Esophagus muscularis mucosa (tissue), 3 donors: ENCODE measurements around the gene PSMG4.

Experiments used
- CTCF ChIP-seq, 3 experiments: fragments of 200-600 bp in 2 of 3; fragments of 450-650 bp in 1 of 3; sonication (generic) in 2 of 3; IDR thresholded peaks; one replicate each; pipeline ENCODE4 v1.5.1; 2017 to 2019; ENCODE audit warnings: antibody characterized with exemption in 3 of 3, mild to moderate bottlenecking in 2 of 3, moderate library complexity in 1 of 3
- POLR2A ChIP-seq: fragments of 450-650 bp; IDR thresholded peaks from one replicate; pipeline ENCODE4 v1.6.1; 2017; ENCODE audit warnings: antibody characterized with exemption, moderate library complexity, mild to moderate bottlenecking, low read depth

GRCh38 chr6:3288711-3289663 lies 30.2 kb downstream of the PSMG4 start:
- TF ChIP-seq POLR2A (no peak), CTCF (IDR thresholded peaks at IDR 0.05) (no peak)
